NCI-H82 (cell line): ENCODE measurements around the gene MAD1L1.

Source experiments
- DNase-seq: peaks from one replicate; lab custom pipeline; 2025; lab: John Stamatoyannopoulos, UW

The MAD1L1 gene

DNA sequence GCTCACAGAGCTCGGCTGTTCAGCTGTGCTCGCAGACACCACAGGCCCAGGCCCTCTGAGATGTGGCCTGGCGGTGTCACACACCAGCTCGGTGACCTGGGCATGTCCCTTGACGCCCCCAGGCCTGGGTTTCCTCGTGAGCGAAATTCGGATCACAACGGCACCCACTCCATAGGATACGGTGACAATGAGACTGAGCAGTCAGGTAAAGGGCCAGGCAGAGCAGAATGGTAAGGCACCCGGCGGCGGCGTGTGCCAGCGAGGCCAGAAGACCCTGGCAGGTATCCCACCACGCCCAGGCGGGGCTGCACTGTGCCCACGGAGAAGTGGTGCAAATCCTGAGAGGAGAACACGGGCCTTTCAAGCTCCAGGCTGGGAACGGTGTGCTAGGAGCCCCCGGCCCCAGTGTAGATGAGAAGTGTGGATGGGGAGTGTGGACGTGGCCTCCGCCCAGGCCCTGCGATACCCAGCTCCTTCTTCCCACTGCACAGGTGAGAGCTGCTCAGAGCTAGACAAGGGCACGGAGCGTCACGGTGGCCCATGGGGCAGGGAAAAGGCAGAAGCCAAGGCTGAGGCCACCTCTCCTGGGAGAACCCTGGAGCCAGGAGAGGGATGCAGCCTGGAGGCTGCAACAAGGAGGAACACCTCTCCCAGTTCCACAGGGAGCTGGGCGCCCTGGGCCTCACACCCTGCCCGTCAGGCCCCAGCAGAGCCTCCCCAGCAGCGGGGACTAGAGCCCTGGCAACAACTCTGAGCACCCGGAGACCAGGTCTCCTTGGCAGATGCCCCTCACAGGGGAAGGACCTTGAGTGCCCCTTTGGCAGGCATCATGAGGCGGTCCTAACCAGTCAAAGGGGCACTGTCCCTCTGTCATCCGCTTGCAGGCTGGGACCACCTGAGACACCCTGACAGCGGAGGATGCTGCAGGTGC, 219.1 kb downstream of the MAD1L1 start:
- DNase-seq = no peak

- DNase-seq = no peak
Measured at GRCh38 chr7:2012981-2013380, 219.8 kb downstream of the MAD1L1 start.

DNA sequence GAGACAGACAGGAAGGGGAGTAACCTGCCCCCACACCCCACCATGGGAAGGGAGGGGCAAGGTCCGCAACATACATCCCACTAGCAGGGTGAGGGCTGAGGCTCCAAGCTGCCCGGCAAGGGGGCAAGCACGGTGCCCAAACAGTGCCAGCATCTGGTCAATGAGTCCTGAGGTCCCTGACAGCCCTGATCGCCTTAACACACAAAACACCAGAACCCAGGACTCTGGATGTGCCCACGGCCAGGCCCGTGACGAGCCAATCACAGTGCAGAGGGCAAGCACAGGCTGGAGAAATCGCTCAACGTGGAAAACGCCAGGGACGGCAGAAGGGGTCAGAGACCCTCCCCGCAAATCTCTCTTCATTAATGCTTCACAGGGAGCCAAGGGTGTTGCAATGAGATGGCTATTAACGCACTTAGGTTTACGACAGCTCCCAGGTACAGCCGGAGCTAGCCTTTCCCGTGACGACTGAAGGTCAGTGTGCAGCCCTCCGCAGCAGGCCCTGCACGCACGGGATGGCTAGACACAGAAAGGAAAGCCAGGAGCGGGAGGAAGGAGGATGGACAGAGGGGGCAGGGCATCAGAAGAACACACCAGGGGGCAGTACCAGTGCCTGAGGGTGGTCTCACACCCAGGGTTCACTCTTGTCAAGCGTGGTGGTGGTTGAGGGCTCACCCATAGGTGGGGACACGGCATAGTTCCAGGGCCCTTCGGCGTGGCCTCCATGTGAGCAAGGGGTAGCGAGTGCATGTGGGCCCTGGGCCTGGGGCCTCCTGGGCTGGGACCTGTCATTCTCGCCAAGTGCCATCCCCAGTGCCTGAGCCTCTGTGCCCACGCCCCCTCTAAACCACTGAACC, 220.5 kb downstream of the MAD1L1 start:
- DNase-seq = no peak

GRCh38 chr7:2011266-2012043, 221.3 kb downstream of the MAD1L1 start:
- no peak for DNase-seq

DNA sequence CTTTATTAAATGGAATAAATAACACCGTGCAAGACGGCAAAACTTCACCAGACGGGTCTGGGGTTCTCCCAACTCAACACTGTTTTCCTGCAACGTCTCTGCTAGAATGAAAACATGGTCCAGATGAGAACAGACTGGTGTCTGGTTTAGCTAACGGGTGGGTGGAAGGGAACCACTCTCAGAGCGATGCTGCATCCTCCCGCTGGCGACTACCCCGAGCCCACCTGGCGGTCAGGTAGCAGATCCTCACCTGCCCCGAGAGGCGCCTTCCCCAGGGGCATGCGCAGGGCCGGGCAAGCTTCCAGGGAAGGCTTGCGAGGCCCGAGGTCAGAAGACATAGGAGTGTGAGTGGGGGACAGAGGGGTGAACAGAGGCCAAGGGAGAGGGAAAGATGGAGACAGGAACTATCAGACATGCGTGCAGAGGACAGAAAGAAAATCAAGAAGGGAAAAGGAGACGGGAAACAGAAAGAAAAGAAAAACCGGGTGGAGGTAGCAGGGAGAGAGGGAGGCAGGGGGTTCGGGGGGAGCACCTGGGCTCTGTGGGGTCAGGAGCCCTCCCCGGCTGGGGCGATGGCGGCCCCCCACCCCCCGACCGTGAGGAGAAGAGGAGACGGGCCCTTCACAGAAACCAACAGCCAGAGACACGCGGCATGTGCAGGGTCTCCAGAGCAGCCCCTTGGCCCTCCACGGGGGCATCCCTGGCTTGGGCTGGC, 222.0 kb downstream of the MAD1L1 start:
- no peak for DNase-seq

DNA sequence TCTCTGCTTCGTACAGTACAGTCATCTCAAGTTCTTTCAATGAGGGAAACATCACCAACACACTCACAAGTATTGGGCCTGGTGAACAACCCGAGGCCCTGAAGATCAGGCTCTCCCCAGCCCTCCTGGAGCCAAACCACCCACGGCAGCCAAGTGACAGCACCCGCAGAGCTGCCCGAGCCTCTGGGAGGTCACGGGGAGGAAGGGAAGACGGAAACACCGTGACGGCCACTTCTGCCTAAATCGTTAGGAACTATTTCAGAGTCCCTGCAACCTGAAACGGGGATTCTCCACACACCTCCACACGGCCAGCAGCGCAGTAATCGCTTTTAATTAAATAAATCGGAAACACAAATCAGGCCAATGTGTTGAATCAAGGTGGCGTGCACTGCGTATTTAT, 222.6 kb downstream of the MAD1L1 start:
- no peak for DNase-seq

- no peak for DNase-seq
Measured at GRCh38 chr7:2009541-2010001, 223.2 kb downstream of the MAD1L1 start.

GRCh38 chr7:2008936-2009540, 223.7 kb downstream of the MAD1L1 start:
- DNase-seq = no peak

DNA sequence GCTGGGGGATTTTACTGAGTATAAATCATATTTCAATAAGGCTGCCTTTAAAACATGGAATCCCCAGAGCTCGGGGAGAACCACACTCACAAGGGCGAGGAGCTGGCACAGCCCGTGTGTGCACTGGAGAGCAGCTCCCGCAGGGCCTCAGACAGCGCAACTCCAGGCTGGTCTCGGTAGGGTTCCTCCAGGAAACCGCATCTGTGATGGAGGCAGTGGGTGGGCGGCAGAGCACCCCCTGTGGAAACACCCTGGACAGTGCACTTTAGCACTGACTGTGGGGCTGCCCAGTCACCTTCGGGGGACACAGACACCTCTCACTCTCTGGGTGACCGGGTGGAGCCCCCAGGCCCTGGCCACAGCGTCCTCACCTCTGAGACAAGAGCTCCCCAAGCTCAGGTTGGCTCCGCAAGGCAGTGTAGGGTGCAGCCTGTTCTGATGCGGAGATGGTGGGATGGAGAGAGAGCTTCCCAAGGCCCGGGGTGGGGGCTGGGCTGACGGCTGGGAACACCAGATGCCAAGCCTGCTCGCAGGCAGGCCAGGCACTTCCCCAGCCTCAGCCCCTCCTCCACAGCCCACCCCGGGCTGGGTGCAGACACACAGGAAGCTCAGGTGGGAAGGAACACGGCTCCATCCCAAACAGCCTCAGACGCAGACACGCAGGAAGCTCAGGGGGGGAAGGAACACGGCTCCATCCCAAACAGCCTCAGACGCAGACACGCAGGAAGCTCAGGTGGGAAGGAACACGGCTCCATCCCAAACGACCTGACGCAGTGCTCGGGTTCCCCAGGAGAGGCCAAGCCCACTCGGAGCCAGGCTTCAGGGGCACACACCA, 224.4 kb downstream of the MAD1L1 start:
- DNase-seq = no peak

DNA sequence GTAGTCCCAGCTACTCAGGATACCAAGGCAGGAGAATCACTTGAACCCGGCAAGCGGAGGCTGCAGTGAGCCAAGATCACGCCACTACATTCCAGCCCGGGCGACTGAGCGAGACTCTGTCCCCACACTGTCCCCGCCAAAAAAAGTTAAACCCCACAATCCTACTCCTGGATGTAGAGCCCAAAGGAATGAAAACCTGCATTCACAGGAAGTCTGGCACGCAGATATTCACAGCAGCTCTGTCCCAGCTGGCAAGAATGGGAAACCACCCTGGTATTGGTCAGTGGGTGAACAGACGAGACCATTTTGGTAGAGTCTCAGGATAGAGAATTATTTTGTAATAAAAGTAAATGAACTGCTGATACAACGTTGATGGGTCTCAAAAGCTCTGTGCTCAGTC, 225.2 kb downstream of the MAD1L1 start:
- DNase-seq = no peak

GRCh38 chr7:2006921-2007381, 225.8 kb downstream of the MAD1L1 start:
- DNase-seq = no peak

DNA sequence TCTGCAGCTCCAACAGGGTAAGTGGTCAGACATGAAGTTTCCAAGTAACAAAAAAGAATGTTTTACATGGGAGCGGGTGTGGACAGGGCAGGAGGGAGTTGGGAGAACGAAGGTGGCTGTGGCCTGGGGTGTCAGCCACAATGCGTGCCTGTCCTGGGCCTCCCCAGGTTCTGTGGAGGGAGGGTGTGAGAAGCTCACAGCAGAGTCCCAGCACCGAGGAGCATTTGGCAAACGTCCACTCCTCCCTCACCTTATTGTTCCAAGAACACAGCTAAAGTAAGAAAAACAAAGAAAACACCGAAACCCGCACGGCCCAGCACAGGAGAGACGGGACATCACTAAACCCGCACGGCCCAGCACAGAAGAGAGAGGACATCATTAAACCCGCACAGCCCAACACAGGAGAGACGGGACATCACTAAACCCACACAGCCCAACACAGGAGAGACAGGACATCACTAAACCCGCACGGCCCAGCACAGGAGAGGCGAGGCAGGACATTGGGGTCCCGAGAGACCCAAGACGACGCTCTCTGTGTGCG, 226.4 kb downstream of the MAD1L1 start:
- DNase-seq = no peak

- DNase-seq = no peak
Measured at GRCh38 chr7:2005786-2006185, 227.0 kb downstream of the MAD1L1 start.

GRCh38 chr7:2004841-2005725, 227.7 kb downstream of the MAD1L1 start:
- no peak for DNase-seq

- no peak for DNase-seq
Measured at GRCh38 chr7:2003931-2004812, 228.6 kb downstream of the MAD1L1 start.

- DNase-seq = no peak
Measured at GRCh38 chr7:2003451-2003930, 229.3 kb downstream of the MAD1L1 start.
